DOHH2 (cell line): ENCODE results near the gene ATXN2.
"Not testable (repeated sequence)": the region's sequence is repeated elsewhere in the genome, so short reads cannot be mapped to it uniquely, and the experiment has no call there.

Source experiments
- H3F3A ChIP-seq: fragments of 200-600 bp; sonication (generic), shearing (Covaris generic); 2 replicates; pipeline ENCODE4 v1.6.0; 2016; ENCODE audit warnings: antibody characterized with exemption, mild to moderate bottlenecking; ENCODE audit not compliant: control insufficient read depth, insufficient read depth
- H3K27ac ChIP-seq: fragments of 200-600 bp; sonication (generic); 2 replicates; pipeline ENCODE4 v1.5.1; 2014; ENCODE audit warnings: low read depth, mild to moderate bottlenecking, low read length, moderate library complexity
- H3K27me3 ChIP-seq: fragments of 200-600 bp; sonication (generic); 2 replicates; pipeline ENCODE4 v1.6.1; 2014; ENCODE audit warnings: mild to moderate bottlenecking, low read length, mixed read lengths; ENCODE audit not compliant: control insufficient read depth
- H3K36me3 ChIP-seq: fragments of 200-600 bp; sonication (generic); 2 replicates; pipeline ENCODE4 v1.6.1; 2014; ENCODE audit warnings: mild to moderate bottlenecking, low read length, moderate library complexity, mixed read lengths; ENCODE audit not compliant: control insufficient read depth
- H3K4me1 ChIP-seq: fragments of 200-600 bp; sonication (generic); 2 replicates; pipeline ENCODE4 v1.6.1; 2014; ENCODE audit warnings: mild to moderate bottlenecking, low read length, mixed read lengths; ENCODE audit not compliant: control insufficient read depth
- H3K4me2 ChIP-seq: fragments of 200-600 bp; sonication (generic); 2 replicates; pipeline ENCODE4 v1.6.0; 2014; ENCODE audit warnings: mild to moderate bottlenecking, low read length, moderate library complexity
- H3K4me3 ChIP-seq: fragments of 200-600 bp; sonication (generic); 2 replicates; pipeline ENCODE4 v1.5.1; 2014; ENCODE audit warnings: mild to moderate bottlenecking, low read length, mixed read lengths
- H3K79me2 ChIP-seq: fragments of 200-600 bp; sonication (generic); 2 replicates; pipeline ENCODE4 v1.6.1; 2014; ENCODE audit warnings: mild to moderate bottlenecking, low read length, mixed read lengths; ENCODE audit not compliant: control insufficient read depth
- H3K9me2 ChIP-seq: fragments of 200-600 bp; sonication (generic); replicated peaks from 2 replicates; pipeline ENCODE4 v1.6.1; 2014; ENCODE audit warnings: mild to moderate bottlenecking, low read length, mixed read lengths; ENCODE audit not compliant: control insufficient read depth
- H3K9me3 ChIP-seq: fragments of 200-600 bp; sonication (generic); 2 replicates; pipeline ENCODE4 v1.6.1; 2014; ENCODE audit warnings: antibody characterized with exemption, low read length, mixed read lengths; ENCODE audit not compliant: control insufficient read depth, insufficient read depth
- H4K20me1 ChIP-seq: fragments of 200-600 bp; sonication (generic); 2 replicates; pipeline ENCODE4 v1.6.0; 2014; ENCODE audit warnings: low read depth, mild to moderate bottlenecking, antibody characterized with exemption, low read length, moderate library complexity; ENCODE audit not compliant: control insufficient read depth, insufficient read depth
- EZH2phosphoT487 ChIP-seq: fragments of 200-600 bp; sonication (generic); IDR thresholded peaks from 2 replicates; pipeline ENCODE4 v1.6.1; 2017; ENCODE audit warnings: borderline replicate concordance, mild to moderate bottlenecking, antibody characterized with exemption, low read length, moderate library complexity, mixed read lengths
- TF ChIP-seq, protein P1 (sequence below): fragments of 200-600 bp; sonication (generic); IDR thresholded peaks from one replicate; pipeline ENCODE4 v1.5.1; 2014; ENCODE audit warnings: antibody characterized with exemption, mild to moderate bottlenecking, low read depth, low read length; ENCODE audit not compliant: poor library complexity, severe bottlenecking

The ATXN2 gene

DNA sequence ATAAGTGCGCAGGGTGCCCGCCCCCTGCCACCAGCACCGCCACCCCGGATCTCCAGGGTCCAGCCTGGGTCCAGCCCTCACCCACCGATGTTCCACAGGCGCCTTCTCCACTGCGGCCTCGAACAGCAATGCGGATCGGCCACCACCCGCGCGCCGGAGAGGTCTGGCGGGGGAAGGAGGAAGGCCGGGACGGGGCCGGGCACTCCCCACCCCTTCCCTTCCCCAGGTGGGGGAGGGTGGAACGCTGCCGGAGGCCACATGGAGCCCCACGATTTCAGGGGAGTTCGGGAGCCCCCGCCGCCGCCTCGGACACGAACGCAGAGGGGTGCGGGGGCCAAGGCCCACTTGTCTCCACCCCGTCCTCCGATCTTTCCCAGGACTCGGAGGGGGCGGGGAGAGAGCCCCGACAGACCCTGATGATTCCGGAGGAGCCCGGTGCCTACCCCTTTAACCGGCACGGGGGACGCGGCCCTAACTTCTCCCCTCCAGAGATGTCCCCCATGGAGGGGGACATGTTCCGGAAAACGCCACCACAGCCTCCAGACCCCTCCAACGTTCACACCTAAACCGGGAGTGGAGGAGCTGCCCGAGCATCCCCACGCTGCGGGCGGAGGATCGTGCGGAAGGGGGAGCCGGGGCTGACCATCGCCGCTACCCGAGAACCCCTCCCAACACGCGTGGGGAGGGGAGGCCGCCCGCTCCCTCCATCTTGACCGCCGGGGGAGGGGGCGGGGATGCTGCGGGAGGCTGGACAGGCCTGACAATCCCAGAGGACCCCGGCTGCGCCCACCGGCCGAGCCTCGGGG, 1.1 kb downstream of the ATXN2 start:
- H3K27me3 ChIP-seq = no peaks in the 10 kb centered on the region
- H3K27ac ChIP-seq = peak overlapping the region; percentile 51
- H3K79me2 ChIP-seq = peaks cover 71% of the 10 kb centered on the region
- H3K4me3 ChIP-seq = peak overlapping the region; percentile 82
- H3K9me3 ChIP-seq = no peaks in the 10 kb centered on the region
- peaks cover 18% of the 10 kb centered on the region for H3K36me3 ChIP-seq
- TF ChIP-seq, protein P1, sequence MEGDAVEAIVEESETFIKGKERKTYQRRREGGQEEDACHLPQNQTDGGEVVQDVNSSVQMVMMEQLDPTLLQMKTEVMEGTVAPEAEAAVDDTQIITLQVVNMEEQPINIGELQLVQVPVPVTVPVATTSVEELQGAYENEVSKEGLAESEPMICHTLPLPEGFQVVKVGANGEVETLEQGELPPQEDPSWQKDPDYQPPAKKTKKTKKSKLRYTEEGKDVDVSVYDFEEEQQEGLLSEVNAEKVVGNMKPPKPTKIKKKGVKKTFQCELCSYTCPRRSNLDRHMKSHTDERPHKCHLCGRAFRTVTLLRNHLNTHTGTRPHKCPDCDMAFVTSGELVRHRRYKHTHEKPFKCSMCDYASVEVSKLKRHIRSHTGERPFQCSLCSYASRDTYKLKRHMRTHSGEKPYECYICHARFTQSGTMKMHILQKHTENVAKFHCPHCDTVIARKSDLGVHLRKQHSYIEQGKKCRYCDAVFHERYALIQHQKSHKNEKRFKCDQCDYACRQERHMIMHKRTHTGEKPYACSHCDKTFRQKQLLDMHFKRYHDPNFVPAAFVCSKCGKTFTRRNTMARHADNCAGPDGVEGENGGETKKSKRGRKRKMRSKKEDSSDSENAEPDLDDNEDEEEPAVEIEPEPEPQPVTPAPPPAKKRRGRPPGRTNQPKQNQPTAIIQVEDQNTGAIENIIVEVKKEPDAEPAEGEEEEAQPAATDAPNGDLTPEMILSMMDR = no peak
- TF ChIP-seq EZH2phosphoT487 = no peak
- no peaks in the 10 kb centered on the region for H3K9me2 ChIP-seq
- peaks cover 8% of the 10 kb centered on the region; the same call in 1 of the 2 replicates for H4K20me1 ChIP-seq
- H3F3A ChIP-seq = no peaks in the 10 kb centered on the region
- H3K4me1 ChIP-seq = peaks cover 30% of the 10 kb centered on the region
- H3K4me2 ChIP-seq = peak overlapping the region; percentile 91

GRCh38 chr12:111596985-111597830, 1.9 kb downstream of the ATXN2 start:
- peaks cover 18% of the 10 kb centered on the region for H3K36me3 ChIP-seq
- no peak for TF ChIP-seq EZH2phosphoT487
- TF ChIP-seq, protein P1 = no peak
- H3K27ac ChIP-seq = peak overlapping the region; percentile 51
- no peaks in the 10 kb centered on the region for H3K9me3 ChIP-seq
- peak overlapping the region; percentile 82 for H3K4me3 ChIP-seq
- H4K20me1 ChIP-seq = peaks cover 8% of the 10 kb centered on the region; the same call in 1 of the 2 replicates
- H3K4me1 ChIP-seq = peaks cover 30% of the 10 kb centered on the region
- no peaks in the 10 kb centered on the region for H3F3A ChIP-seq
- H3K4me2 ChIP-seq = peak overlapping the region; percentile 91
- no peaks in the 10 kb centered on the region for H3K9me2 ChIP-seq
- no peaks in the 10 kb centered on the region for H3K27me3 ChIP-seq
- H3K79me2 ChIP-seq = peaks cover 78% of the 10 kb centered on the region

GRCh38 chr12:111595341-111595835, 3.7 kb downstream of the ATXN2 start:
- Histone ChIP-seq H3K4me2 (peak overlapping the region; percentile 91; the same call in 1 of the 2 replicates), H3K36me3 (peaks cover 18% of the 10 kb centered on the region), H3K79me2 (peaks cover 95% of the 10 kb centered on the region), H3K4me1 (peaks cover 27% of the 10 kb centered on the region)
- not testable (repeated sequence) for H3K27ac ChIP-seq, H3K4me3 ChIP-seq, H3K27me3 ChIP-seq, H3K9me3 ChIP-seq, H3K9me2 ChIP-seq, H4K20me1 ChIP-seq, H3F3A ChIP-seq

- H3K27me3 ChIP-seq, H4K20me1 ChIP-seq: not testable (repeated sequence)
- peaks cover 14% of the 10 kb centered on the region for H3K4me1 ChIP-seq
Measured at GRCh38 chr12:111591399-111592010, 7.6 kb downstream of the ATXN2 start.

More at GRCh38 chr12:111591399-111592010, 7.6 kb downstream of the ATXN2 start:
- H3K4me3 ChIP-seq, H3K9me3 ChIP-seq, H3K9me2 ChIP-seq, H3K27ac ChIP-seq, H3K4me2 ChIP-seq, H3F3A ChIP-seq: not testable (repeated sequence)
- H3K36me3 ChIP-seq = peaks cover 11% of the 10 kb centered on the region
- peaks cover 99% of the 10 kb centered on the region for H3K79me2 ChIP-seq
